ENCODE data around the gene HOXB3.

DNA sequence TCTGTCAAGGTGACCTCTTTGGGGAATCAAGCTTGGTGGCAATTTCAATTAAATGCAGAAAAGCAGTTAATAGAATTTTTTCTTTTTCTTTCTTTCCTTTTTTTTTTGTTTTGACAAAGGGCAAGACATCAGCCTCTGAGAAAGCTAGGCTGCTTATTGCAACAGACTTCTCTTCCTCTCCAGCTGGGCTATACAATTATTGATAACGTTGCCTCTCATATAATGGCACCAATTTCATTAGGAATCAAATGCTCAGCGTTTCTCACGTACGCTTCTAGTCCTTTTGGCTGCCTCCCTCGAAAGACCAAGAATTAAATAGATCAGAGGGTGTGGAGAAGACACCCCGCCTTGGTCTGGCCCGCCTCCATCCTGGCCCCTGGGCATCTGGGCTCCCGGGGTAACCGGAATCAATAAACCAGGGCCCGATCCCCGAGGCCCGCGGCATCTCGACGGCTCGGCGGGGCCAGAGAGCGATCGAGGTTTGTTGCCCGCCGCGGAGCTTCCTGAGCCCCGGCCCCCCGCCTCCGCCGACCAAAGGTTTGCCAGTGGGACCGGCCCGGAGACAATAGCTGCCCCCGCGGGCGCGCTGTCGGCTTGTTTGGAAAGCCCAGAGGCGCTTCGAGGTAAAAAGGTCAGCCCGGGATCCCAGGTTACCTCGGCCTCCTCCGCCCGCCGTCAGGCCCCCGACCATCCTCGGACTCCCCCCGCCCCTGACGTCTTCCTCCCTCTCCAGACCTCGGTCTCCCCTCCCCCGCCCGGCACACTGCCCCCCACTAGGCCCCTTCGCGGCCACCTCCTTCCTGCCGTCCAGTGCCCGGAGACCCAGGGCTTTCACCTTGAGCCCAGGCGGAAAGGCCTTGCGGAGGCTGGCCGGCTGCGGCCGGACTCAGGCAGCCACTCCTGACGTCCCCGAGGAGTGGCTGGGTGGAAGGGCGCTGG lies 63.2 kb downstream of the HOXB3 start:
- TF ChIP-seq, protein P1, sequence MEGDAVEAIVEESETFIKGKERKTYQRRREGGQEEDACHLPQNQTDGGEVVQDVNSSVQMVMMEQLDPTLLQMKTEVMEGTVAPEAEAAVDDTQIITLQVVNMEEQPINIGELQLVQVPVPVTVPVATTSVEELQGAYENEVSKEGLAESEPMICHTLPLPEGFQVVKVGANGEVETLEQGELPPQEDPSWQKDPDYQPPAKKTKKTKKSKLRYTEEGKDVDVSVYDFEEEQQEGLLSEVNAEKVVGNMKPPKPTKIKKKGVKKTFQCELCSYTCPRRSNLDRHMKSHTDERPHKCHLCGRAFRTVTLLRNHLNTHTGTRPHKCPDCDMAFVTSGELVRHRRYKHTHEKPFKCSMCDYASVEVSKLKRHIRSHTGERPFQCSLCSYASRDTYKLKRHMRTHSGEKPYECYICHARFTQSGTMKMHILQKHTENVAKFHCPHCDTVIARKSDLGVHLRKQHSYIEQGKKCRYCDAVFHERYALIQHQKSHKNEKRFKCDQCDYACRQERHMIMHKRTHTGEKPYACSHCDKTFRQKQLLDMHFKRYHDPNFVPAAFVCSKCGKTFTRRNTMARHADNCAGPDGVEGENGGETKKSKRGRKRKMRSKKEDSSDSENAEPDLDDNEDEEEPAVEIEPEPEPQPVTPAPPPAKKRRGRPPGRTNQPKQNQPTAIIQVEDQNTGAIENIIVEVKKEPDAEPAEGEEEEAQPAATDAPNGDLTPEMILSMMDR (IDR thresholded peaks at IDR 0.05): no peak
- TF ChIP-seq POLR2A (IDR thresholded peaks at IDR 0.05) (no peak), POLR2AphosphoS5 (IDR thresholded peaks at IDR 0.05) (no peak)

Measured in prostate gland (tissue), 2 donors.